GM10847 (cell line): ENCODE measurements around the gene NPC1L1.

Experiments
- POLR2A ChIP-seq: IDR thresholded peaks from 2 replicates; pipeline ENCODE4 v1.6.1; 2011; ENCODE audit not compliant: insufficient read length; ENCODE audit errors: extremely low read depth

NPC1L1 gene

DNA sequence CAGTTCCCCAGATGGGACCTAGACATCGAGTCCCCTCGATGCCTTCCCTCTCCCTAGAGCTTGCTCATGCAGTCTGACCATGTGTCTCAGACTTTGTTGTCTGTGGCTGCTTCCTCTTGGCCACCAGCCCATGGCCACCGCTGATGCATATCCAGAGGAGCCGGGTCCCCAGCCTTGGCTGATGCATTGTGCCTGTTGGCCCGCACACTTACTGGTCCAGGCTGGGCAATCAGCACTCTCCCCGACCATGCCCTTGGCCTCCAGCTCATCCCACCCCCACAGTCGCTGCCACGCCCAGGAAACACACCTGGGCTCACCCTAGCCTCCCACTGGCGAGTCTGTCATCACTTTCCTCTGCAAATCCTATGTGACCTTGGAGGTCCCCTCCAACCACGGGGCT is 10.1 kb downstream of the NPC1L1 start:
- TF ChIP-seq POLR2A: no peak

DNA sequence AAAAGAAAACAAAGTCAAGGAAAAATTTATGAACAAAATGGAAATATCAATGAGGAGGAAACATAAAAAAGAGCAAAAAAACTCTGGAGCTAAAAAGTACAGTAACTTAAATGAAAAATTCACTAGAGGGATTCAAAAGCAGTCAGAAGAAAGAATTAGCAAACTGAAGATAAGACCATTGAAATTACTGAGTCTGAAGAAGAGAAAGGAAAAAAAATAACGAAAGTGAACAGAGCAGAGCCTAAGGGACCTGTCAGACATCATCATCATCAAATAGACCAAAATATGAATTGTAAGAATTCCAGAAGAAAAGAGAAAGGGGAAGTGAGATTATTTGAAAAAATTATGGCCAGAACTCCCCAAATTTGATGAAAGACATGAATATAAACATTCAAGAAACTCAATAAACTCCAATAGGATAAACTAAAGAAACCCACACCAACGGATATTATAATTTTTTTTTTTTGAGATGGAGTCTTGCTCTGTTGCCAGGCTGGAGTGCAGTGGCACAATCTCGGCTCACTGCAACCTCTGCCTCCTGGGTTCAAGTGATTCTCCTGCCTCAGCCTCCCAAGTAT is 16.2 kb downstream of the NPC1L1 start:
- no peak for TF ChIP-seq POLR2A

DNA sequence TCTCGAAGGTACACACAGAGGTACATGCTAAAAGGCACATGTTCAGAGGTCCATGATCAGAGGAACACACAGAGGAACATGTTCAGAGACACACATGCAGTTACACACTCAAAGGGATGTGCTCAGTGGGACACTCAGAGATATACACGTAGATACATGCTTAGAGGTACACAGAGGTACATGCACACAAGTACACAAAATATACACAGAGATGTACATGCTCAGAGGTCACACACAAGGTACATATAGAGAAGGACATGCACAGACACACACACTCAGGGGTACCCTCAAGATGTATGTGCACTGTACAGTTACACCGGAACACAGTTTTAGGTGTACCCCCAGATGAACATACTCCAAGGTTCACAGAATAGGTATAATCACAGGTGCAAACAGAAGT is 18.8 kb downstream of the NPC1L1 start:
- no peak for TF ChIP-seq POLR2A

DNA sequence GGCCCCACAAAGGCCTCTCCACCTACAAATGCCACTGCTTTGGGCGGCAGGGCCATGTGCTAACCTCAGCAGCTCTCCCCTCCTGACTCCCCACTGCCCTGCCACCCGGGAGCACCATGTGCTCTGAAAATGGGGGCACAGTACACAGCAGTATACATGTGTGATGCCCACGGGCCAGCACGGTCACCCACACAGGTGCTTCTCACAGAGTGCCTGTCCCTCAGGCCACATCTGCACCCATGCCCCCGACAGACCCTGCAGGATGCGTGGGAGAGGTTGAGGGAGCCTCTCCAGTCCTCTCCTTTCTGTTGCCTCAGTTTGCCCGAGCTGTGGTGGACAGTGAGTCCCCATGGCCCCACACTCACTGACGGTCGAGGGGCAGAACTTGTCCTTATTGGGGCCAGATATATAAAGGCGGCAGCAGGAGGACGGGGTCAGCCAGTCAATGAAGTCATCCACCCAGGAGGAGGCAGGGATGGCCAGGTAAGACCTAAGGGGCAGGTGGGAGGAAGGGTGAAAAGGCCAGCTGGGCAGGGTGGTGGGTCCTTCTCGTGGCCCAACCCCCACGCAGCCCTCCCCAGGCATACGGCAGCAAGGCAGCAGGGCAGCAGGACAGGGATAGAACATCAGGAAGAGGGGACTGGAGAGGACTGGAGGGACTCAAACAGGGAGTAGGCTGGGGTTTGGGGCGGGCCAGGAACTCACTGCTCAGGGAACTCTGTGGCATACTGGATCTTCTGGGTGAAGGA is 19.6 kb downstream of the NPC1L1 start:
- no peak for TF ChIP-seq POLR2A

DNA sequence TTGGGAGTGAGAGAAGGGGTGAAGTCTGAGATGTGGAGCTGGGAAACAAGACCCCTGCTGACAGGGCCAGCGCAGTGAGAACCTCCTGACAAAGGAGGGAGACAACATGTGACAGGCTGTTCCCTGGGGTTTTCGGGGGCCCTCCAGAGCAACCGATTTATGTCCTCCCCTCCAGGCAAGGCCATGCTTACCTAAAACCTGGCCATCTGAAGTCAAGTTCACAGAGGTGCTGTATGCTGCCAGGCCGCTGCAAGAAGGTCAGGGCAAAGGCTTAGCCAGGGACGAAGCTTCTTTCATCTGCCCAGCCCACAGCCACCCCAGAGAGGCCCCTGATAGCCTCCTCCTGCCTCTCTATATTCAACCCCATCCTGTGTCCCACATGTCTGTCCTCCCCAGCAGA is 20.6 kb downstream of the NPC1L1 start:
- no peak for TF ChIP-seq POLR2A

DNA sequence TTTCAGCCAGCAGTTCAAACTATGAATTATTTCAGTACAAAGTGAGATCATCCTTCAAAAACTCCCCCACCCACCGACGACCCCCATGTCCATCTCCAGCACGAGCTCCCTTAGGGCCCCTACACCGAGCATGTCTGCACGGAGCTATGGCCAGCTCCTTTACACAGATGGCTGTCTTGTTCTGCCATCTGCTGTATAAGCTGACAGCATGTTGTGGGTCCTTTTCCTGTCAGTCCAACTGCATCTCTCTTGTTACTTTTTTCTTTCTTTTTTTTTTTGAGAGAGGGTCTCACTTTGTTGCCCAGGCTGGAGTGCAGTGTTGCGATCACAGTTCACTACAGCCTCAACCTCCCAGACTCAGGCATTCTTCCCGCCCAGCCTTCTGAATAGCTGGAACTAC is 21.6 kb downstream of the NPC1L1 start:
- no peak for TF ChIP-seq POLR2A

DNA sequence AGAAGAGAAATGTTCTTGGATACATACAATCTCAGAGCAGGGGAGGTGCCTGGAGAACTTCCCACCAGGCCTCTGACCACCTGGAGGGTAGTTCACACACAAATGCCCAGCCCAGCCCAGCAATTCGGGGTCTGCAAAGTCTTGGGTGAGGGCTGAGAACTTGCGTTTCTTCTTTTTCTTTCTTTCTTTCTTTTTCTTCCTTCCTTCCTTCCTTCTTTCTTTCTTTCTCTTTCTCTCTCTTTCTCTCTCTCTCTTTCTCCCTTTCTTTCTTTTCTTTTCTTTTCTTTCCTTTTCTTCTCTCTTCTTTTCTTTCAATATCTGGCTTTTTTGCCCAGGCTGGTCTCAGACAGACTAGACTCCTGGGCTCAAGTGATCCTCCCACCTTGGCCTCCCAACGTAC is 22.4 kb downstream of the NPC1L1 start:
- no peak for TF ChIP-seq POLR2A

DNA sequence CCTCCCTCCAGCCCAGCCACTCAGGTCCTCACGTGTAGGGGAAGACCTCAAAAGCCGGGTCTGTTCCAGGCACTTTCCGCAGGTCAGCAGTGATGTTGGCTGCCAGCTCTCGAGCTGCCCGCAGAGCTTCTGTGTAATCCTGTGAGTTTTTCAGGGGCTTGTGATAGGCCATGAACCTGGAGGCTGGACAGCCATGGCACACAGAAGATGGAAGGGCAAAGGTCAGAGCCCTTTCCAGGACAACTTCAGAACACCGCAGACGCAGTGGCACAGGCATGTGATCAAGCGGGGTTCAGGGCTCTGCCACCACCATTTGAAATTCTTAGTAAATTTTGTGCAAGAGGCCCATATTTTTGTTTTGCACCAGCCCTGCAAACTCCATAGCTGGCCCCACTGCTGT is 24.0 kb downstream of the NPC1L1 start:
- TF ChIP-seq POLR2A: no peak

DNA sequence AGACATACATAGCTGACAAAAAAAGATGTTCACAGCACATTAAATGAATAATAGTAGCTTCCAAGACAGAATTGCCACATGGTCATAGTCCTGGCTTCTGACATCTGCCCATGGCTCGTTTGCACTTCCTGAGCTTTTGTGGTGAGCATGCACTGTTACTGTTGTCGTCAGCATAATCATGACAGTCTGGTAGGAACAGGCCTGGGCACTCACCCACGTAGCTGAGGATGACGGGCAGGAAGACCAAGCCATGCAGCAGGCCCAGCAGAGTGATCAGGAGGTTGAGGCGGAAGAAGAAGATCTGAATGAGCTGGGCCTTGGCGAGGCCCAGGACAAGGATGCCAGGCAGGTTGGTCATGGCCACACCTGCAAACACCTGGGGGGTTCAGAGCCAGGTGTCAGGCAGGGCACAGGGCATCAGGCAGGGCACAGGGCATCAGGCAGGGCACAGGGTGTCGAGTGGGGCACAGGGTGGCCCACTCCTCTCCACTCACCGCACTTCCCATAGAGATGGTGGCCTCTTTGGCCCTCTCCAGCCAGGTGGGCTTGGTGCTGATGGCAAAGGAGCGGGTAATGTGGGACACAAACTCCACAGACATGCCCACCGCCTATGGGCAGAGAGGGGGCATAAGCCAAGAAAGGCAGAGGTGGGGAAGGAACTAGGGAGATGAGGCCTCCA is 25.4 kb downstream of the NPC1L1 start:
- no peak for TF ChIP-seq POLR2A

DNA sequence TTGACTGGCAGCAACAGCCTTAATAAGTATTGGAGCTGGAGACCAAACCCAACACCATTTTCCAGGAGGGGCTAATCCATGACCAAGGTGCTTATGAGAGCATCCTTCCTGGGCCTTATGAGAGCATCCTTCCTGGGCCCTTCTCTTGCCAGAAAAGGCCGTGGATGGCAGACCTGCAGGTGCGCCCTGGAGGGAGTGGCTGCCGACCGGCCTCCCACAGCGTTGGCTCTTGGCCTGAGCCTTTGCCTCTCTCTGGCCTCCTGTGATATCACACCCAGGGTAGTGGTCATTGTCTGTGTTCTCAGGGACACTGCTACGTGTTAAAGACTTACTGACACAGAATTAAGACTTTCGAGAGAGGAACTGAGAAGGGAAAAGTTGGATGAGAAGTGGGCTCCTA is 28.4 kb downstream of the NPC1L1 start:
- no peak for TF ChIP-seq POLR2A

DNA sequence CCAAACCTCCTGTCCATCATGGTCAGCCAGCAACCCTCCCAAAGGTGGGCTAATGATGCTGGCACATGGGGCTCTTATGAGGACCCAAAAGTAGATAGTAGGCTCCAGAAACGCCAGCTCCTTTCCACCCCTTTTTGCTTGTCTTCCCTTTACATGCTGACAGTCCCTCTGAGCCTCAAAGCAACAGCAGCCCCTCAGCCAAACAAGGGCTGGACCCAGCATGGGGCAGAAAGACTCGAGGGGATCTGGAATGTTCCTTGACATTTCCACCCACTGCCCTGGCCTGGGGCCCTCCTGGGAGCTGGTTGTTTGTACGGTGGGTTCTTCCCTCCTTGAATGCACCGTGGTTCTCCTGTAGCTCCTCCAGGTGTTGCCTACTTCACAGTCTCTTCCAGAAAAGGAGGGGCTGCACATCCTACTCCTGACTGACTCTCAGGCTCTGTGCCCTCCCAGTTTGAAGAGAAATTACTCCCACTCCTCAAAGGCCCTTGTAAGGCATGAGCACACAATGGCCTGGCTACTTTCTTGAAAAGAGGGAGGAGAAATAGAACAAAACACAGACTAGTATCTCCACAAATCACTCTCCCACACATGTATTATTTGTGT is 29.2 kb downstream of the NPC1L1 start:
- TF ChIP-seq POLR2A: no peak

DNA sequence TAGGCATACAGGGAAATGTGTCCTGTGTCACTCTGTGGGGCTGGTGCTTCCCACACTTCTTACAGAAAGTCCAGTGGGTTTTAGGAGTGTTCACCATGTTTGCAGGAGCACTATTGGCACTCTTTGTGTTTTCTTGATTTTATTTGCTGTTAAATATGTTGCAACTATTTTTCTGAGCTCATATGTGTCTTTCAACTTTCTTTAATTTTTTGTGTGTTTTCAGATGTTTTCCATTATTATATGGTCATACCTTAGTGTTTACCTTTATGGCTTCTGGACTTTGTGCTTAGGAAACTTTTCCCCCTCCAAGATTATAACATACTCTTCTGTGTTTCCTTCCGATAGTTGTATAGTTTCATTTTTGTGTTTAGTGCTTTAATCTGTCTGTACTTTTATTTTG is 29.9 kb downstream of the NPC1L1 start:
- no peak for TF ChIP-seq POLR2A

DNA sequence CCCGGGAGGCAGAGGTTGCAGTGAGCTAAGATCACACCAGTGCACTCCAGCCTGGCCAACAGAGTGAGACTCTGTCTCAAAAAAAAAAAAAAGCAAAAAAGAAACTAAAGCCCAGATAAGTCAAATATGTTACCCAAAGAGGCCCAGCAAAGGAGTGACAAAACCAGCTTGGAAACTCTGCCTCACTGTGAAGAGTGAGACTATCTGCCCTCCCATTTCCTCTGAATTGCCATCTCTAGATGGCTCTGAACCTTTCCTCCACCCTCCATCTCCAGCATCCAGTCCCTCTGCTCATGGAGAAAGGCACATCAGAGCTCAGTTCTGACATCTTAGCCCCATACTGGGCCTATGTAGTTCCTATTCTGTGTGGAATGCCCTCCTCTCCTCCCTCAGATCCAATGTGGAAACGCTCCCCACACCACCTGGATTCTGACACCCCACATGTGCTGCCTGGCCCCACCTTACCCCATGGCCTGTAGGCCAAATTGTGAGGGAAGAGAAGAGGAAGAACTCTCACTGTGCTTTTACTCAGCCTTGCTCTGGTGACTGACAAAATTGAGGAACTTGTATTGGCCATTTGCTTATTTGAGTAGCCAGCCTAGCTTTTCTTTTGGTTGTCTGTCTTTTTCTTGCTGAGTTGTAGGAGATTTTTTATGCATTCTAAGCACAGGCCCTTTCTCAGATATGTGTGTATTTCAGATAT is 32.7 kb downstream of the NPC1L1 start:
- no peak for TF ChIP-seq POLR2A

DNA sequence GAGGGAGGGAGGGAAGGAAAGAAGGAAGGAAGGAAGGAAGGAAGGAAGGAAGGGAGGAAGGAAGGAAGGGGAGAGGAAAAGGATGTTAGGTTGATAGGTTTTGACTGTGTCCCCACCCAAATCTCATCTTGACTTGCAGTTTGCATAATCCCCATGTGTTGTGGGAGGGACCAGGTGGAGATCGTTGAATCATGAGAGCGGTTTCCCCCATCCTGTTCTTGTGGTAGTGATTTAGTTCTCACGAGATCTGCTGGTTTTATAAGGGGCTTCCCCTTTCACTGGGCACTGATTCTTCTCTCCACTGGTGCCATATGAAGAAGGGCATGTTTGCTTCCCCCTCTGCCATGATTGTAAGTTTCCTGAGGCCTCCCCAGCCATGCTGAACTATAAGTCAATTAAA is 35.5 kb downstream of the NPC1L1 start:
- TF ChIP-seq POLR2A: no peak

DNA sequence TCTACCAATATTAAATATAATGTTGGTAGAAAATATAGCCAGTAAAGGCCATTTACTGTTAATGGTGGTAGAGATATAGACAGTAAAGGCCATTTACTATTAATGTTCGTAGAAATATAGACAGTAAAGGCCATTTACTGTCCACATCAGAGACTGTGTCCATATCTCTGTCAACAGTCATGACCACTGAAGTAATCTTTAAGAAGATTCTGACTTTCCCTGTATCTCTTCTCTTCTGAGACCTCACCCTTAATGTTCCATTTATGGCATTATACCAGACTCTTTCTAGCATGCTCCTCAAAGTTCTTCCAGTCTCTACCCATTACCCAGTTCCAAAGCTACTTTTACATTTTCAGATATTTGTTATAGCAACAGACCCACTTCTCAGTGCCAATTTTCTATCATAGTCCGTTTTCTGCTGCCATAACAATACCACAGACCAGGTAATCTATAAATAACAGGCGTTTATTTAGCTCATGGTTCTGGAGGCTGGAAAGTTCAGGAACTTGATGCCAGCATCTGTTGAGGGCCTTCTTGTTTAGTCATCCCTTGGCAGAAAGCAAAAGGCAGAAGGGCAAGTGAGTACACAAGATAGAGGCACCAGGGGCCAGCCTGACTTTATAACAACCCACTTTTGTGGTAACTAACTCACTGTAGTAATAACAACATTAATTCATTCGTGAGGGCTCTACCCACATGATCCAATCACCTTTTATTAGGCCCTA is 42.7 kb downstream of the NPC1L1 start:
- no peak for TF ChIP-seq POLR2A
